HG02840 (cell line): ENCODE measurements around the gene SRD5A1.

Experiments
- ATAC-seq: cut with Tn5 transposase; IDR thresholded peaks from one replicate; pipeline ENCODE4 v1.9.1; 2021; ENCODE audit warnings: mild to moderate bottlenecking, moderate library complexity, moderate number of reproducible peaks; ENCODE audit not compliant: unreplicated experiment, low FRiP score

The SRD5A1 gene

DNA sequence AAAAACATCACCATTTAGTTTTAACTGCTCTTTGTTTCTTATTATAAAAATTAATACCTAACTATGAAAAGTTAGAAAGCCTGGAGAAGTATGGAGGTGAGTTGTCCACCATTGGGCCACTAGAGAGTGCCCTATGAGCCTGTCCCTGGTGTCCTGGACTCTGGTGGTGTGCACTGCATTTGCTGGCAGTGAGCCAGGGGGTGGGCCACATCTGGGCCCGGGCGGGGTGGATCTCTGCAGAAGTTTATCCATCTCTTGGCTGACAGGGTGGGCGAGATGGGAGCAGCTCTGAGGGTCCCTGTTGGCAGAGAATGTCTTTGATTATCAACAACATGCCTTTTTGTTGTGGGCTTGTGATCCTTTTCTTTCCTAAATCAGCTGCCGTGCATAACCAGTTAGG lies 88.2 kb downstream of the SRD5A1 start:
- no peak for ATAC-seq

DNA sequence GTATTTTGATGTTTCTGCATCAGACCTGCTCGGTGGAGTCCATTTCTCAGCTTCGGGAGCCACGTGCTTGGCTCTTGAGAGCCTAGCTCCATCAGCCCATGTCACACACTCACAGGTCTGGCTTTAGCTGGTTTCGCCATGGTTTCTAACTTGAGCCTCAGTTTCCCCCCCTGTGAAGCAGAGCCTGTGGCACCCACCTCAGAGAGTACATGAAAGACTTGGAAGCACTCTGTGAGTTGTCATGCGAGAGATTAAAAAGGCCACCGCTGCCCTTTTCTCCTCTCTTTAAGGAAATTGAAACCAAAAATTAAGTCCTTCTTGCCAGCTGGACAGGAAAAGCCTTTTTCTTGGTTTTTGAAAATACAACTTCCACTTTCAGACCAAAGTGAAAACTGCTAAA lies 88.8 kb downstream of the SRD5A1 start:
- no peak for ATAC-seq

GRCh38 chr5:6723122-6723815 lies 90.0 kb downstream of the SRD5A1 start:
- no peak for ATAC-seq

DNA sequence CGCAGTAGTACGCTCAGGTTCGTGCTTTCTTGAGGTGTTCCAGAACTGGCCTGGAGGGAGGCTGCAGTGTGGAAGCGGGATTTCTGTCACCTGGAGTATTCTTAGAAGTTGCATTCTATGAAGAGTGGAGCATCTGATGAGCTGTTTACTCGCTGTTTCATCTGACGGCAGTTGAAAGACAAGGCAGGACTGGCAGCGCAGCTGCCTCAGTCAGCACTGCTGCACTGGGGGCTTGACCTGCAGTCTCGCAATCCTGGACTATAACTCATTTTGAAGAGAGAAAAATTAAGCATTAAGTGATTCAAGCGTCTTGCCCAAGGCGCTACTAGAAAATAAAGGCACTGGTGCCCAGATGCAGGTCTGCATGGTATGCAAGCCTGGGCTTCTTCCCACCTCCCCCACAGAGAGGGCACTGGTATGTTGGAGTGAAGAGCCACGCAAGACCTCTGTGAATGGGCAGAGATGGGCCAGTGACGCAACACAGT lies 90.6 kb downstream of the SRD5A1 start:
- no peak for ATAC-seq
